Measurements from ENCODE around the gene TBX3. TPM values are rescaled to one million over a fixed set of nuclear protein-coding genes. Genes with fewer than 3 reads are reported as not detected.

Gene TBX3
- total RNA-seq, 1 donor from 2014 or later, result 427 TPM

DNA sequence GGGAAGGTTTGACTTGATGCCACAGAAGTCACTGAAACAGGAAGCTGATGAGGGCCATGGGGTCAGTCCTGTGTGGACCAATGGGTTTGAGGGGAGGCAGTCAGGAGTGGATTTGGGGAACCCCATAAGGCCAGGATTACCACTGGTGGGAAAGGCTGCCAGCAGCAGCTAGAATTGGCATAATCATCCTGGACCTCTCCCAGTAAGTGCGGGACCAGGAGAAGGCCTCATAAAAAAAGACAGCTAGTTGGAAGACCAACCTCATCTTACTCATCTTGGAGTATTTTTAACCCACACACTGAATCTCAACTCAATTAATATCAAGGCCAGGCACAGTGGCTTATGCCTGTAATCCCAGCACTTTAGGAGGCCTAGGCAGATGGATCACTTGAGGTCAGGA is 22.7 kb downstream of the TBX3 start:
- no peak for DNase-seq (ENCODE audit: low spot score in 2 of 2, unreplicated experiment in 2 of 2)
- H3K36me3 Mint-ChIP-seq, result no peaks in the 10 kb centered on the region
- H3K9me3 Mint-ChIP-seq, result no peaks in the 10 kb centered on the region
- TF ChIP-seq, protein P1, sequence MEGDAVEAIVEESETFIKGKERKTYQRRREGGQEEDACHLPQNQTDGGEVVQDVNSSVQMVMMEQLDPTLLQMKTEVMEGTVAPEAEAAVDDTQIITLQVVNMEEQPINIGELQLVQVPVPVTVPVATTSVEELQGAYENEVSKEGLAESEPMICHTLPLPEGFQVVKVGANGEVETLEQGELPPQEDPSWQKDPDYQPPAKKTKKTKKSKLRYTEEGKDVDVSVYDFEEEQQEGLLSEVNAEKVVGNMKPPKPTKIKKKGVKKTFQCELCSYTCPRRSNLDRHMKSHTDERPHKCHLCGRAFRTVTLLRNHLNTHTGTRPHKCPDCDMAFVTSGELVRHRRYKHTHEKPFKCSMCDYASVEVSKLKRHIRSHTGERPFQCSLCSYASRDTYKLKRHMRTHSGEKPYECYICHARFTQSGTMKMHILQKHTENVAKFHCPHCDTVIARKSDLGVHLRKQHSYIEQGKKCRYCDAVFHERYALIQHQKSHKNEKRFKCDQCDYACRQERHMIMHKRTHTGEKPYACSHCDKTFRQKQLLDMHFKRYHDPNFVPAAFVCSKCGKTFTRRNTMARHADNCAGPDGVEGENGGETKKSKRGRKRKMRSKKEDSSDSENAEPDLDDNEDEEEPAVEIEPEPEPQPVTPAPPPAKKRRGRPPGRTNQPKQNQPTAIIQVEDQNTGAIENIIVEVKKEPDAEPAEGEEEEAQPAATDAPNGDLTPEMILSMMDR (IDR thresholded peaks at IDR 0.05; ENCODE audit: unreplicated experiment), result no peak
- no peaks in the 10 kb centered on the region for H3K27me3 Mint-ChIP-seq (ENCODE audit: low read depth)
- peaks cover 58% of the 10 kb centered on the region for H3K4me1 Mint-ChIP-seq
- no peak overlapping the region for H3K4me3 Mint-ChIP-seq
- H3K27ac Mint-ChIP-seq, result no peak overlapping the region

DNA sequence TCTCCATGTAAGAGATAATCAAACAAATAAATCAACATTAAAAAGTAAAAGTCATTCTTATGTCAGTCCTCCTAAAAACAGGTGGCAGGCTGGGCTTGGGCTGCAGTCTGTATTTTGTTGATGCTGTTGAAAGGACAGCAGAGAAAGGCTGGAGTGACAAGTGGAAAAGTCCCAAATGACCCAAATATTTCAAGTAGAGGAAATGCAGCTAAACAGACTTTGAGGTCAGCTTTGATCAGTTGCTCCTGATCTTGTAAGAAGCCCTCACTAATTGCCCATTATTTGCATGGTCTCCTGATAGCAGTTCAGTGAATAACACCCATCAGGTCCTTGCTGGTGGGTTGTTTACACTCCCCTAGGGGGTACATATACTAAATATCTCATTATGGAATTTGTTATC is 24.9 kb downstream of the TBX3 start:
- DNase-seq (ENCODE audit: low spot score in 2 of 2, unreplicated experiment in 2 of 2), result no peak
- no peaks in the 10 kb centered on the region for H3K36me3 Mint-ChIP-seq
- TF ChIP-seq, protein P1 (IDR thresholded peaks at IDR 0.05; ENCODE audit: unreplicated experiment), result no peak
- H3K4me1 Mint-ChIP-seq, result peaks cover 53% of the 10 kb centered on the region
- no peaks in the 10 kb centered on the region for H3K9me3 Mint-ChIP-seq
- no peak overlapping the region for H3K4me3 Mint-ChIP-seq
- no peaks in the 10 kb centered on the region for H3K27me3 Mint-ChIP-seq (ENCODE audit: low read depth)
- H3K27ac Mint-ChIP-seq, result peak overlapping the region; percentile 30

DNA sequence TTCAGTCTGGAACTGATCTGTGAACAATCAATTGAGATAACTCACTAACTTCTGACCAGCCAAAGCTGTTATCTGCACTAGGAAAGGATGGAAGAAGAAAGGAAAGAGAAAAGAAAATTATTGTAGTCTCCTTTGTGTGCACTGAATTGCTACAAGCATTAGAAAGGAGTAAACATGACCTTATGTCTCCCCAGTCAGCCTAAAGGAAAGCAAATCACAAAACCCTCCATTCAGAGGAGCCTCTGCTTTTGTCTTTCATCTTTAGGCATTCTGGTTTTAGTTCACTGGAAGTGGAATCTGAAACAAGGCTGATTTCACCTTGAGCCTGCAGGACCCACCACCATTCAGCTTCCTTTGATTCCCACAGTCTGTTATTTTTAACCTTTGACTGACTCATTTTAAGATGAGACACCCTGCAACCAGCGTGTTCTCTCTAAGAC is 26.0 kb downstream of the TBX3 start:
- Mint-ChIP-seq H3K36me3 (no peaks in the 10 kb centered on the region), H3K27me3 (ENCODE audit: low read depth) (no peaks in the 10 kb centered on the region), H3K27ac (peak overlapping the region; percentile 7), H3K9me3 (no peaks in the 10 kb centered on the region), H3K4me3 (no peak overlapping the region), H3K4me1 (peaks cover 42% of the 10 kb centered on the region)
- DNase-seq (ENCODE audit: low spot score in 2 of 2, unreplicated experiment in 2 of 2), result no peak
- TF ChIP-seq, protein P1 (IDR thresholded peaks at IDR 0.05; ENCODE audit: unreplicated experiment), result no peak

DNA sequence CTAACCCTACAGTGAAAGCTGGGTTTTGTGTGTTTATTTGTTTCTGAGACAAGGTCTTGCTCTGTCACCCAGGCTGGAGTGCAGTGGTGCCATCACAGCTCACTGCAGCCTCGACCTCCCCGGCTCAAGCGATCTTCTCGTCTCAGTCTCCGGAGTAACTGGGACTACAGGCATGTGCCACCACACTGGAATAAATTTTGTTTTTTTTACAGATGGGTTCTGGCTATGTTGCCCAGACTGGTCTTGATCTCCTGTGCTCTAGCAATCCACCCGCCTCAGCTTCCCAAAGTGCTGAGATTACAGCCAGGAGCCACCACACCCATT is 26.4 kb downstream of the TBX3 start:
- H3K36me3 Mint-ChIP-seq, result no peaks in the 10 kb centered on the region
- H3K4me1 Mint-ChIP-seq, result peaks cover 37% of the 10 kb centered on the region
- H3K27me3 Mint-ChIP-seq (ENCODE audit: low read depth), result no peaks in the 10 kb centered on the region
- TF ChIP-seq, protein P1 (IDR thresholded peaks at IDR 0.05; ENCODE audit: unreplicated experiment), result no peak
- no peaks in the 10 kb centered on the region for H3K9me3 Mint-ChIP-seq
- DNase-seq (ENCODE audit: low spot score in 2 of 2, unreplicated experiment in 2 of 2), result no peak
- no peak overlapping the region for H3K27ac Mint-ChIP-seq
- no peak overlapping the region for H3K4me3 Mint-ChIP-seq

DNA sequence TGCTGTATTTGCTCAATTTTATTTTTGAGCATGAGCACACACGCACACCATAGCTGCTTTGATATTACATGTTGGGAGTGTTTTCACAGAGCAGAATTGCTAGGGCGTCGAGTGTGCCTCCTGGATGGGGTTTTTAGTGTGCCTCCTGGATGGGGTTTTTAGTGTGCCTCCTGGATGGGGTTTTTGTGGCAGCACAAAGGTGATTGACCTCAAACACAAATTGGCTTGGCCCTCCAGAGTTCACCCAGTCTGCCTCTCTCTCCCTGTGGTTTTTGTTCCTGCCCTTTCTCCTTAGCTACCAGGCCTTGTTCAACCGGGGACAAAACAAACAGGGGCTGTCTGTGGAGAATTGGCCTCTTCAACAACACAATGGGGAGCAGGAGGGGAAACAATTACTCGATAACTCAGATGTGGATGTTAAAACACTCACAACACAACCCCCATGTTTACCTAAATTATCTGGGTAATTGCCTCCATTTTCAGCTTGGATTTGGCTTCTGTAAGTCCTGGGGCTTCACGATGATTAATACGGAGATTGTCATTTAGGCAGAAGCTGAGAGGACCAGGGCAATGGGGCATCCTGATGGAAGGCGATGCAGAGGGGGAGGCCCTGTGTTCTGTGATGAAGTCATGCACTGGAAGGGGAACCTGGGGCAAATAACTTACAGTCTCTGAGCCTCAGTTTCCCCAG is 26.9 kb downstream of the TBX3 start:
- DNase-seq (ENCODE audit: low spot score in 2 of 2, unreplicated experiment in 2 of 2), result no peak
- Mint-ChIP-seq H3K4me1 (peaks cover 35% of the 10 kb centered on the region), H3K27ac (peak overlapping the region; percentile 88), H3K9me3 (no peaks in the 10 kb centered on the region), H3K36me3 (no peaks in the 10 kb centered on the region), H3K27me3 (ENCODE audit: low read depth) (no peaks in the 10 kb centered on the region), H3K4me3 (no peak overlapping the region)
- TF ChIP-seq, protein P1 (IDR thresholded peaks at IDR 0.05; ENCODE audit: unreplicated experiment), result no peak
